IPS-18c (cell line): Measurements from ENCODE around the gene GUCA2A.

Source experiments
- H3K4me3 ChIP-seq: 2 replicates; pipeline ENCODE4 v1.7.0; 2013; ENCODE audit warnings: low read depth, mild to moderate bottlenecking, low read length, moderate library complexity; ENCODE audit not compliant: insufficient read depth
- H3K9me3 ChIP-seq: one replicate; pipeline ENCODE4 v1.6.1; 2013; ENCODE audit warnings: mild to moderate bottlenecking, low read length, moderate library complexity; ENCODE audit not compliant: control insufficient read depth, insufficient read depth

The GUCA2A gene

GRCh38 chr1:42144711-42145388 lies 19.7 kb downstream of the GUCA2A start:
- Histone ChIP-seq H3K4me3 (no peak overlapping the region), H3K9me3 (peaks cover 2% of the 10 kb centered on the region)

- Histone ChIP-seq H3K9me3 (peaks cover 2% of the 10 kb centered on the region), H3K4me3 (no peak overlapping the region)
Observed at GRCh38 chr1:42143896-42144710, 20.4 kb downstream of the GUCA2A start.

- no peak overlapping the region for H3K4me3 ChIP-seq
- H3K9me3 ChIP-seq: peaks cover 2% of the 10 kb centered on the region
Observed at GRCh38 chr1:42142894-42143675, 21.5 kb downstream of the GUCA2A start.

- H3K4me3 ChIP-seq: no peak overlapping the region
Observed at GRCh38 chr1:42141978-42142377, 22.6 kb downstream of the GUCA2A start.

GRCh38 chr1:42140191-42140590 lies 24.4 kb downstream of the GUCA2A start:
- Histone ChIP-seq H3K4me3 (no peak overlapping the region), H3K9me3 (peaks cover 2% of the 10 kb centered on the region)

More at GRCh38 chr1:42141978-42142377, 22.6 kb downstream of the GUCA2A start:
- H3K9me3 ChIP-seq: peaks cover 2% of the 10 kb centered on the region

- H3K4me3 ChIP-seq: no peak overlapping the region
- peaks cover 2% of the 10 kb centered on the region for H3K9me3 ChIP-seq
Observed at GRCh38 chr1:42139444-42139843, 25.1 kb downstream of the GUCA2A start.

GRCh38 chr1:42138586-42138985 lies 26.0 kb downstream of the GUCA2A start:
- no peak overlapping the region for H3K4me3 ChIP-seq
- no peaks in the 10 kb centered on the region for H3K9me3 ChIP-seq

GRCh38 chr1:42137766-42138165 lies 26.8 kb downstream of the GUCA2A start:
- no peaks in the 10 kb centered on the region for H3K9me3 ChIP-seq

GRCh38 chr1:42136466-42136865 lies 28.1 kb downstream of the GUCA2A start:
- Histone ChIP-seq H3K4me3 (no peak overlapping the region), H3K9me3 (no peaks in the 10 kb centered on the region)

More at GRCh38 chr1:42137766-42138165, 26.8 kb downstream of the GUCA2A start:
- no peak overlapping the region for H3K4me3 ChIP-seq

- no peaks in the 10 kb centered on the region for H3K9me3 ChIP-seq
- H3K4me3 ChIP-seq: no peak overlapping the region
Observed at GRCh38 chr1:42135426-42135825, 29.1 kb downstream of the GUCA2A start.

GRCh38 chr1:42133809-42134526 lies 30.6 kb downstream of the GUCA2A start:
- Histone ChIP-seq H3K4me3 (no peak overlapping the region), H3K9me3 (no peaks in the 10 kb centered on the region)

GRCh38 chr1:42133390-42133789 lies 31.2 kb downstream of the GUCA2A start:
- no peak overlapping the region for H3K4me3 ChIP-seq
- H3K9me3 ChIP-seq: no peaks in the 10 kb centered on the region

GRCh38 chr1:42130061-42130660 lies 34.4 kb downstream of the GUCA2A start:
- no peak overlapping the region for H3K4me3 ChIP-seq
- H3K9me3 ChIP-seq: no peaks in the 10 kb centered on the region

- no peaks in the 10 kb centered on the region for H3K9me3 ChIP-seq
- H3K4me3 ChIP-seq: no peak overlapping the region
Observed at GRCh38 chr1:42128964-42129363, 35.6 kb downstream of the GUCA2A start.

GRCh38 chr1:42128499-42128898 lies 36.0 kb downstream of the GUCA2A start:
- Histone ChIP-seq H3K9me3 (no peaks in the 10 kb centered on the region), H3K4me3 (no peak overlapping the region)

GRCh38 chr1:42127767-42128166 lies 36.8 kb downstream of the GUCA2A start:
- Histone ChIP-seq H3K4me3 (no peak overlapping the region), H3K9me3 (no peaks in the 10 kb centered on the region)

- Histone ChIP-seq H3K9me3 (no peaks in the 10 kb centered on the region), H3K4me3 (no peak overlapping the region)
Observed at GRCh38 chr1:42125552-42125951, 39.0 kb downstream of the GUCA2A start.
